Calu3 (cell line): Measurements from ENCODE around the gene GLYATL3. TPM values are rescaled to one million over a fixed set of nuclear protein-coding genes. Genes with fewer than 3 reads are reported as not detected.
A peak's percentile ranks its signal among the peaks of the same experiment; 100 is the strongest.

Experiments
- BruUV-seq: library from RNA; stranded (reverse); fragments of 400-500 nt; replicated peaks from 2 replicates; lab custom pipeline; 2021; lab: Mats Ljungman, UMichigan
- CTCF ChIA-PET: fragments of 300-600 bp; sonication (Branson Sonifier 250); formaldehyde crosslinking; loops from one replicate; lab custom pipeline; 2022; ENCODE audit warnings: antibody characterized with exemption; lab: Charles Lee
- DNase-seq: peaks from one replicate; pipeline ENCODE4 v3.0.0; 2022
- H3K27ac Mint-ChIP-seq: one replicate; pipeline ENCODE4 v1.8.0; 2022; ENCODE audit warnings: mixed read lengths; ENCODE audit not compliant: unreplicated experiment
- H3K27me3 Mint-ChIP-seq: one replicate; pipeline ENCODE4 v1.8.0; 2022; ENCODE audit warnings: mixed read lengths; ENCODE audit not compliant: unreplicated experiment
- H3K36me3 Mint-ChIP-seq: one replicate; pipeline ENCODE4 v1.8.0; 2022; ENCODE audit warnings: mild to moderate bottlenecking, moderate library complexity, mixed read lengths; ENCODE audit not compliant: insufficient read depth, unreplicated experiment
- H3K4me1 Mint-ChIP-seq: one replicate; pipeline ENCODE4 v1.8.0; 2022; ENCODE audit warnings: mild to moderate bottlenecking, low read depth, mixed read lengths; ENCODE audit not compliant: unreplicated experiment
- H3K4me3 Mint-ChIP-seq: one replicate; pipeline ENCODE4 v1.8.0; 2022; ENCODE audit warnings: mild to moderate bottlenecking, low read depth, moderate library complexity, mixed read lengths; ENCODE audit not compliant: unreplicated experiment
- H3K9me3 Mint-ChIP-seq: one replicate; pipeline ENCODE4 v1.8.0; 2022; ENCODE audit warnings: low read depth, mixed read lengths; ENCODE audit not compliant: unreplicated experiment
- CTCF ChIP-seq: fragments of 200-600 bp; IDR thresholded peaks from one replicate; pipeline ENCODE4 v1.8.0; 2022; ENCODE audit warnings: antibody characterized with exemption; ENCODE audit not compliant: unreplicated experiment
- intact Hi-C: fragments of 100-400 bp; cut with micrococcal nuclease; formaldehyde crosslinking; loops from one replicate; pipeline ENCODE4 v1.10.0; 2022; ENCODE audit not compliant: unreplicated experiment
- total RNA-seq: library from RNA; stranded (reverse); gene quantifications from 2 replicates; pipeline ENCODE4 v1.2.3, GENCODE V29; 2022

The GLYATL3 gene
- total RNA-seq, 1 experiment from 2014 or later, result not detected

DNA sequence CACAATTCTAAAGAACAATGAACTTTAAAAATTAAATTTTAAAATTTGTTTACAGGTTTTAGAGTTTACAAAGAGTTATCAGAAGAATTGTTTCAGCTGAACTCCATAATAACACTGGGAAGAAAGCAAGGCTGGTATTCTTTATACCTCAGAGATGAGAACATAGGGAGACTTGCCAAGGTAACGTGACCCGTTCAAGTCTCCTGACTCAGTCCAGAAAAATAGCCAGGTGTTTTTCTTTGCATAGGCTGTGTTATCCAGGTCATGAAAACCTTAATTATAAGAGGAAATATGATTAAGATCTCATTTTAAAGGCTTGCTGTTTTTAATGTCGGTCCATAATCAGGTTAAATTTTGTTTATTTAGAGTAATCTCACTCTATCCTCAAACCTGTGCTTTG is 42.2 kb downstream of the GLYATL3 start:
- Mint-ChIP-seq H3K27me3 (no peaks in the 10 kb centered on the region), H3K9me3 (peaks cover 3% of the 10 kb centered on the region), H3K4me3 (no peak overlapping the region), H3K36me3 (no peaks in the 10 kb centered on the region), H3K4me1 (peaks cover 27% of the 10 kb centered on the region), H3K27ac (peak overlapping the region; percentile 24)
- no peak for DNase-seq
- intact Hi-C loops, result no loop called here
- TF ChIP-seq CTCF, result no peak
- CTCF ChIA-PET, result interaction anchor here (0.9 to 1.6 kb wide), 3 partner anchors 9 to 28 kb away, joined by 3 to 6 read pairs (median 3); partner anchors contain the start of gene C6orf141
- BruUV-seq, result no TSS peak

- Mint-ChIP-seq H3K36me3 (no peaks in the 10 kb centered on the region), H3K4me3 (no peak overlapping the region), H3K4me1 (peaks cover 17% of the 10 kb centered on the region), H3K27me3 (no peaks in the 10 kb centered on the region), H3K9me3 (peaks cover 3% of the 10 kb centered on the region), H3K27ac (no peak overlapping the region)
- CTCF ChIA-PET, result interaction anchor here (0.5 to 0.8 kb wide), 2 partner anchors 11 to 14 kb away, joined by 4 to 6 read pairs; no protein-coding TSS in a partner anchor
- no TSS peak for BruUV-seq
- intact Hi-C loops, result no loop called here
- DNase-seq, result no peak
- TF ChIP-seq CTCF, result no peak
Observed at GRCh38 chr6:49543087-49543858, 43.5 kb downstream of the GLYATL3 start.

- intact Hi-C loops, result no loop called here
- Mint-ChIP-seq H3K4me3 (no peak overlapping the region), H3K9me3 (no peaks in the 10 kb centered on the region), H3K27me3 (no peaks in the 10 kb centered on the region), H3K36me3 (peaks cover 14% of the 10 kb centered on the region), H3K4me1 (peaks cover 8% of the 10 kb centered on the region), H3K27ac (no peak overlapping the region)
- BruUV-seq, result no TSS peak
- DNase-seq, result no peak
- no peak for TF ChIP-seq CTCF
- CTCF ChIA-PET, result no interaction called here
Observed at GRCh38 chr6:49546331-49546730, 46.6 kb downstream of the GLYATL3 start.

DNA sequence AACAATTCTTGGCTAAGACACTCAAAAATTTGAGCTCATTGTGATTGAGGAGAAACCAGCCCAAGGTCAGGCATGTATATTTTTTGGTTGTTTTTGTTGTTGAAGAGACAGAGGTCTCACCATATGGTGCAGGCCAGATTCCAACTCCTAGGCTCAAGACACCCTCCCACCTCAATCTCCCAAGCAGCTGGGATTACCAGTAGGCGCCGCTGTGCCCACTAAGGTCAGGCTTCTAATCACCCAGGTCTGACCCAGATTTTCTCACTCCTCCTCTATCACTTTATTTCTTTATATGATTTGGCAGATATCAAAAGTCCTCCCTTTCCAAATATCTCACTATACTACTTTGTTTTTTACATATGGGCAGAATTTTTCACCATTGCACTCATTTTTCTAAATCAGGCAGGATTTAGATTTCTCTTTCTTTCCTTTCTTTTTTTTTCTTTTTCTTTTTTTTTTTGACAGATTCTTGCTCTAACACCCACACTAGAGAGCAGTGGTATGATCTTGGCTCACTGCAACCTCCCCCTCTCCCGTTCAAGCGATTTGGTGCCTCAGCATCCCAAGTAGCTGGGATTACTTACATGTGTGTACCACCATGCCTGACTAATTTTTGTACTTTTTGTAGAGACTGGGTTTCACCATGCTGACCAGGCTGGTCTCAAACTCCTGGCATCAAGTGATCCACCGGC is 49.0 kb downstream of the GLYATL3 start:
- no peaks in the 10 kb centered on the region for H3K27me3 Mint-ChIP-seq
- no peak overlapping the region for H3K27ac Mint-ChIP-seq
- H3K4me1 Mint-ChIP-seq, result peaks cover 17% of the 10 kb centered on the region
- no peak for TF ChIP-seq CTCF
- peaks cover 37% of the 10 kb centered on the region for H3K36me3 Mint-ChIP-seq
- no peak overlapping the region for H3K4me3 Mint-ChIP-seq
- intact Hi-C loops, result no loop called here
- DNase-seq, result no peak
- no peaks in the 10 kb centered on the region for H3K9me3 Mint-ChIP-seq
- CTCF ChIA-PET, result interaction anchor here (1.4 kb wide), 1 partner anchor 22 kb away, joined by 3 read pairs; no protein-coding TSS in a partner anchor
- BruUV-seq, result no TSS peak
